Posterior vena cava (tissue), 2 donors: Measurements from ENCODE around the gene SIX3. TPM values are rescaled to one million over a fixed set of nuclear protein-coding genes. Genes with fewer than 3 reads are reported as not detected.

Source experiments
- DNase-seq: peaks from one replicate; pipeline ENCODE4 v3.0.0-alpha.2; 2020; ENCODE audit warnings: low spot score
- intact Hi-C, 2 donors: fragments of 100-400 bp; cut with DNase I; formaldehyde crosslinking; loops; one replicate each; pipeline versions ENCODE4 v1.14.1 to v1.14.2; 2022 to 2023
- long read RNA-seq, 2 donors: library from polyadenylated mRNA; unstranded; transcript quantifications; one replicate each; pipeline ENCODE4 v2.0.0, GENCODE V29; 2020 to 2021
- total RNA-seq, 2 donors: library from RNA; stranded (reverse); fragmentation: NEBNext Ultra II Directional; extraction: Animal tissue kit (Norgen Biotek cat#: 25700); gene quantifications; one replicate each; pipeline ENCODE4 v1.2.1, GENCODE V29; 2021
- donor health status: DM: yes; HTN: yes; CAD: no.
- donor health status: DM: yes; HTN: yes; CAD: no.

The SIX3 gene
- total RNA-seq, result not detected
- long read RNA-seq, donor 1, result 0 reads
- long read RNA-seq, donor 2, result 0 reads

DNA sequence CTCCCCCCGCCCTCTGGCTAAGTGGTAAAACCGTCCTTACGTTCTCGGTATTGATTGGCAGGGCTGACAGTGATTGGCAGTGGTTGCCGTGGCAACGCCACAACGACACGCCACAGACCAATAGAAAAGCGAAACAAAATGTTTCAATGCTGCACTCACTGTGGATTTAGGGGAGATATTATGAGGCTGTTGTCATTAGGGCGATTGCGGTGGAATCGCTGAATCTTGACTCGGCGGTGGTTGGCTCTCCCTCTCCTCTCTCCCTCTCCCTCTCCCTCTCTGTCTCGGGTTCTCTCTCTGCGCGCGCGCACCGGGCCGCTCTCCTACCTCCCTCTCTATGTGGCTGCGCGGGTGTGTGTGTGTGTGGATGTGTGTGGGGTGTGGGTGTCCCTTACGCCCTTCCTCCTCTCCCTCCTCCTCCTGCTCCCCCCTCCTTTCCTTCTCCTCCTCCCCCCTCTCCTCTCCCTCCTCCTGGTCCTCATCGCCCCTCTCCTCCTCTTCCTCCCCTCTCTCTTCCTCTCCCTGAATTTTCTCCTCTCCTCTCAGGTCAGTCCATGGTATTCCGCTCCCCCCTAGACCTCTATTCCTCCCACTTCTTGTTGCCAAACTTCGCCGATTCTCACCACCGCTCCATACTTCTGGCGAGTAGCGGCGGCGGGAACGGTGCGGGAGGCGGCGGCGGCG, at the start of gene SIX3:
SIX3 (plus strand) TSS at position 152 of the 684 bp plus-strand sequence; CDS start at position 555, 403 bp downstream.
- peak; percentile 78 for DNase-seq
- intact Hi-C loops, result no loop called here

GRCh38 chr2:44894058-44894457, 47.4 kb upstream of the SIX3 start:
- DNase-seq, result no peak
- intact Hi-C loops, result no loop called here

GRCh38 chr2:44895061-44895460, 46.4 kb upstream of the SIX3 start:
- DNase-seq, result no peak
- intact Hi-C loops, result no loop called here

DNA sequence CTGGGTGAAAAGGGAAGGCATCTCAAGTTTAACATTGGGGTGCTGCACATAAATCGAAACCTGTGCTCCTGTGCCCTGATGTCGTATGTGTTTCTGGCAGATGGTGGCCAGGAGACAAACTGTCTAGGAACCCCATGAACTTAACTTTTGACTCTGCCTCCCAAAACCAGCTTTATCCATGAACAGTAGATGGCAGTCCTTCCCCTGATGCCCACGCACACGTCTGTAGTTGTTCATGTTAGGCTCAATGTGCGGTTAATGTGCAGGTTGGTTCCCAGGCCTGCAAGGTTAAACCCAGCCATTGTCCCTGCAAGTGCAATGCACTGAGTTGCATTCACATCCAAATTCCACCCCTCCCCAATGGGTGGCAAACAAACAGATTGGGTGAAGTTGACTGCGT, 44.1 kb upstream of the SIX3 start:
- intact Hi-C loops, result no loop called here
- DNase-seq, result no peak

GRCh38 chr2:44902217-44903137, 39.0 kb upstream of the SIX3 start:
- no peak for DNase-seq
- intact Hi-C loops, result no loop called here

GRCh38 chr2:44904578-44904977, 36.9 kb upstream of the SIX3 start:
- DNase-seq, result no peak
- intact Hi-C loops, result no loop called here

DNA sequence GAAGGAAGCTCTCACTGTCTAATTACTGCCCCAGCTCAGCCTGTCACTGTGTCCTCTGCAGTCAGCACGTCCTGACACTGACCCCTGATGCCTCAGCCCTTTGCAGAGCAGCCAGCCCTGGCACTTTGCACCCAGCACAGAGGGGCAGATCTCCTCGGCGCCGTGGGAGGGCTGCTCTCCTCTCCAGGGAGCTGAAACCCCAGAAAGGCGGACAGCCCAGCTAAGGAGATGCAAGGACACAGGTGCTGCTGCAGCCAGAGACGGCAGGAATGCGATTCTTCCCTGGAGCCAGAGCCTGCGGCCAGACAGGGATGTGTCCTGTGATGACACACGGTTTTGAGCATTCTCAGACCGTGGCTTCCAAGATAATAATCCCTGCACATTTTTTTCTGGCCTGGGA, 34.5 kb upstream of the SIX3 start:
- intact Hi-C loops, result no loop called here
- no peak for DNase-seq

DNA sequence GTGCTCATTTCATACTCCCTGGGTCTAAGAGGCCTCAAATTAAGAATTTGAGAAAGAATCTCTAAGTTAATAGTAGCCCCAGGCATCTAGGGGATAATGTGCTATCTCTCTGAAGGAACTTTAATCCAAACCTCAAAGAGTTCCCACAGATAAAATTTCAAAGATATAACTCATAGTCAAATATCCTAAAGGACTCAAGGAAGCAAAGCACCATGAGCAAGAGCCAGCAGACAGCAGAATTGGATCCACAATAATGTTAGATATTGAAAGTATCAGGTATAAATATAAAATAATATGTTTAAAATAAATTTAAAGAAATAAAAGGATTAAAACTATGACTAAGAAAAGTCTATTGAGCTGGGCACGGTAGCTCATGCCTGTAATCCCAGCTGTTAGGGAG, 31.7 kb upstream of the SIX3 start:
- intact Hi-C loops, result no loop called here
- DNase-seq, result no peak

DNA sequence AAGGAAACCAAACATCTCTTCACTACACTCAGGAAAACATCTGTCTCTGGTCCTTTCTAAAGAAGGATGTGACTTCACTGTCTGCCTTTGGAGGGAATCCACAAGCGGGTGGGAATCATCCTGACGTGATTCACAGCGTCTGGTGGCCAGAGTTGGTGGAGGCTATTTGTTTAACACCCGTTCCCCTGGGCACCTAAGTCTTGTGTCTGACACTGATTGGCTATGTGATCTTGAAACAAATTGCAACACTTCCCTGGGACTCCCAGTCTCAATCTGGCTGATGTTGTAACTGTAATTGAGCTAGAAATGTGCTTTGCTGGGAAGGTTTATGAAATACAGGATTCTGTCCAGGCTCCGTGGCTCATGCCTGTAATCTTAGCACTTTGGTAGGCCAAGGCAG, 28.8 kb upstream of the SIX3 start:
- DNase-seq, result peak; percentile 84

DNA sequence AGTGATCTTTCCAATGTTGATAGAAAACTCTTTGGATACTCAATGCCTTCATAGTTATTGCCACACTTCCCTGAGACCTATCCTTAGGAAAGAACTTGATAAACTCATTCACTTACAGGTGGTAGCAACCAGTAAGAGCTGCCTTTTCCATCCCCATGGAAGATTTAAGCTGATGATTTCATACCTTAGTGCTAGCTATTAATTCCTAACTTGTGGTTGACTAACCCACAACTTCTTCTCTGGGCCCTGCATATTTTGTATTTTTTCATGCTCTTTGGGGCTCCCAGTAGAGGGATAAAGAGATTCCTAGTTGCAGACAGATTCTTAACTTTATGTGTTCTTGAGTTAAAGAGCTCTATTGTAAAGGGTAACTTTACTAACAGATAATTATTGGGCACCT, 25.2 kb upstream of the SIX3 start:
- no peak for DNase-seq
- intact Hi-C loops, result no loop called here

More for the DNA sequence above, 28.8 kb upstream of the SIX3 start:
- intact Hi-C loops, result no loop called here

GRCh38 chr2:44918095-44918775, 23.3 kb upstream of the SIX3 start:
- intact Hi-C loops, result no loop called here
- DNase-seq, result no peak

GRCh38 chr2:44920751-44921150, 20.8 kb upstream of the SIX3 start:
- intact Hi-C loops, result loop anchor here in 1 of 2 donors (1.0 kb wide), 1 partner anchor 16 kb away; no protein-coding TSS in a partner anchor
- no peak for DNase-seq

GRCh38 chr2:44922776-44923175, 18.7 kb upstream of the SIX3 start:
- intact Hi-C loops, result no loop called here
- DNase-seq, result no peak

- intact Hi-C loops, result no loop called here
- DNase-seq, result no peak
Observed at GRCh38 chr2:44925561-44926136, 15.9 kb upstream of the SIX3 start.

GRCh38 chr2:44926957-44927356, 14.5 kb upstream of the SIX3 start:
- intact Hi-C loops, result no loop called here
- no peak for DNase-seq

DNA sequence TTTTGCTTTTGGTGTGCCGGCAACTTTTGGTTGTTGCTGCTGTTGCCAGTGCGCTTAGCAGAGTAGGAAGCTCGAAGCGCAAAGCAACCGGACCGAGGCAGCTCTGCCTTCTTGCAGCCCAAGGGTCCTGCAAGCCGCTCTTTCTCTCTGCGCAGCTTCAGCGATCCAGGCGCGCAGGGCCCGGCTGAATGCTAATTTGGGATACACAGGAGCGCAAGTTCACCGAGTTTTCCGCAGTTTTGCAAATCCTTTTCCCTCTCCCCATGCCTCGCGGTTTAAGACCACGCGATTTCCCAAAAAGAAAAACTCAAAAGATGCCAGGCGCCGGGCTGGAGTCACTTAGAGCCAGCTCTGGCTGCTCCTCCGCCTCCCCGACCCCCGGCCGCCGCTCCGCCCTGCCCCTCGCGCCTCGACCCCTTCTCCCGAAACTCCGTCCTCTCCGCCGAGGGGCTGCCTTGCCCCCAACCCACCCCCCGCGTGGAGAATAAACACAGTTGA, 13.5 kb upstream of the SIX3 start:
- DNase-seq, result no peak
- intact Hi-C loops, result no loop called here

GRCh38 chr2:44928483-44929158, 12.9 kb upstream of the SIX3 start:
- intact Hi-C loops, result no loop called here
- DNase-seq, result peak; percentile 70

- intact Hi-C loops, result no loop called here
- peak; percentile 70 for DNase-seq
Observed at GRCh38 chr2:44929159-44929734, 12.3 kb upstream of the SIX3 start.
